Common myeloid progenitor, CD34-positive (primary cell): ENCODE results near the gene RERE.

Source experiments
- CTCF ChIA-PET: fragments of 350-600 bp; sonication (Branson Sonifier 250); formaldehyde crosslinking; loops from one replicate; lab custom pipeline; 2021; ENCODE audit warnings: antibody characterized with exemption; lab: Charles Lee
- POLR2A ChIA-PET: fragments of 350-600 bp; sonication (Branson Sonifier 250); formaldehyde crosslinking; loops from one replicate; lab custom pipeline; 2021; ENCODE audit warnings: antibody characterized with exemption; lab: Charles Lee
- DNase-seq, 3 donors: peaks; one replicate each; pipeline versions ENCODE4 v3.0.0 to v3.0.0-alpha.2; 2013
- H3K27ac ChIP-seq, 2 experiments: 1 replicate in 1 of 2; 2 replicates in 1 of 2; pipeline ENCODE4 v1.7.0; 2013; ENCODE audit warnings: inconsistent platforms in 2 of 2, low read length in 2 of 2, mild to moderate bottlenecking in 2 of 2, low read depth in 1 of 2, moderate library complexity in 1 of 2; ENCODE audit not compliant: severe bottlenecking in 2 of 2, insufficient read depth in 1 of 2, poor library complexity in 1 of 2
- H3K27me3 ChIP-seq, 5 experiments: replicated peaks in 2 of 5; 1 replicate in 3 of 5; 2 replicates in 2 of 5; pipeline versions ENCODE4 v1.6.1 to v1.7.0; 2013; ENCODE audit warnings: low read length in 4 of 5, mild to moderate bottlenecking in 2 of 5, moderate library complexity in 2 of 5, inconsistent platforms in 1 of 5; ENCODE audit not compliant: insufficient read depth in 5 of 5, control insufficient read depth in 4 of 5
- H3K36me3 ChIP-seq, 4 experiments: 1 replicate in 2 of 4; 2 replicates in 2 of 4; pipeline versions ENCODE4 v1.6.1 to v1.7.0; 2013; ENCODE audit warnings: low read length in 3 of 4, control low read depth in 1 of 4, mild to moderate bottlenecking in 1 of 4; ENCODE audit not compliant: control insufficient read depth in 4 of 4, insufficient read depth in 4 of 4
- H3K4me1 ChIP-seq, 4 experiments: 1 replicate in 3 of 4; 2 replicates in 1 of 4; pipeline versions ENCODE4 v1.6.1 to v1.7.1; 2013; ENCODE audit warnings: low read length in 3 of 4, mild to moderate bottlenecking in 3 of 4, control low read depth in 1 of 4, inconsistent platforms in 1 of 4, moderate library complexity in 1 of 4; ENCODE audit not compliant: control insufficient read depth in 4 of 4, insufficient read depth in 4 of 4; ENCODE audit errors: control extremely low read depth in 1 of 4
- H3K4me3 ChIP-seq, 7 experiments: 1 replicate in 4 of 7; 2 replicates in 3 of 7; pipeline versions ENCODE4 v1.5.1 to v1.7.0; 2013; ENCODE audit warnings: mild to moderate bottlenecking in 7 of 7, low read length in 6 of 7, moderate library complexity in 6 of 7, inconsistent platforms in 2 of 7, low read depth in 2 of 7, control low read depth in 1 of 7; ENCODE audit not compliant: insufficient read depth in 4 of 7, control insufficient read depth in 1 of 7; ENCODE audit errors: extremely low read depth in 1 of 7
- H3K9me3 ChIP-seq, 5 experiments: 1 replicate in 4 of 5; 2 replicates in 1 of 5; pipeline versions ENCODE4 v1.6.1 to v1.7.1; 2013; ENCODE audit warnings: low read length in 4 of 5, mild to moderate bottlenecking in 2 of 5, inconsistent platforms in 1 of 5, low read depth in 1 of 5, moderate library complexity in 1 of 5; ENCODE audit not compliant: control insufficient read depth in 4 of 5, insufficient read depth in 2 of 5; ENCODE audit errors: control extremely low read depth in 1 of 5
- WGBS: methylation state at CpG from one replicate; pipeline ENCODE4 v1.1.5; 2013; ENCODE audit not compliant: insufficient coverage; 5-methylcytosine and 5-hydroxymethylcytosine counted together

RERE gene

GRCh38 chr1:8676072-8676471 is 141.4 kb downstream of the RERE start:
- H3K4me1 ChIP-seq: peaks cover 10 to 61% (median 27%) of the 10 kb centered on the region in 4 experiments
- no peak for DNase-seq
- CTCF ChIA-PET: no interaction called here
- no peaks in the 10 kb centered on the region for H3K9me3 ChIP-seq
- H3K36me3 ChIP-seq: no peaks in the 10 kb centered on the region
- H3K27me3 ChIP-seq: no peaks in the 10 kb centered on the region
- POLR2A ChIA-PET: no interaction called here
- no peak overlapping the region for H3K27ac ChIP-seq
- no peak overlapping the region for H3K4me3 ChIP-seq

- H3K27ac ChIP-seq: peak overlapping the region; percentile 71 to 83
- ChIA-PET CTCF (interaction anchor here (0.5 to 6.4 kb wide), 12 partner anchors 9 to 184 kb away, joined by 3 to 43 read pairs (median 4); no protein-coding TSS in a partner anchor), POLR2A (interaction anchor here (1.1 kb wide), 1 partner anchor 14 kb away, joined by 3 read pairs; no protein-coding TSS in a partner anchor)
- no peaks in the 10 kb centered on the region for H3K36me3 ChIP-seq
- no peaks in the 10 kb centered on the region for H3K9me3 ChIP-seq
- peaks cover 10 to 63% (median 29%) of the 10 kb centered on the region in 4 experiments for H3K4me1 ChIP-seq
- WGBS: no CpG with 5 or more reads among the region's 2 CpGs
- peak in 1 of 3 donors; percentile 44 for DNase-seq
- H3K4me3 ChIP-seq: peak overlapping the region in 2 of 7 experiments; percentile 35 to 50
- H3K27me3 ChIP-seq: no peaks in the 10 kb centered on the region
Observed at GRCh38 chr1:8674912-8675311, 142.5 kb downstream of the RERE start.

- 40% methylated on average over 4 of the region's 4 CpGs for whole genome bisulfite sequencing
- Histone ChIP-seq H3K9me3 (no peaks in the 10 kb centered on the region), H3K4me3 (peak overlapping the region in 2 of 7 experiments; percentile 35 to 50), H3K36me3 (no peaks in the 10 kb centered on the region), H3K27ac (peak overlapping the region; percentile 71 to 83), H3K27me3 (no peaks in the 10 kb centered on the region), H3K4me1 (peaks cover 10 to 63% (median 31%) of the 10 kb centered on the region in 4 experiments)
- CTCF ChIA-PET: interaction anchor here (0.7 to 6.4 kb wide), 13 partner anchors 9 to 184 kb away, joined by 3 to 43 read pairs (median 4); no protein-coding TSS in a partner anchor
- POLR2A ChIA-PET: interaction anchor here (1.1 kb wide), 1 partner anchor 14 kb away, joined by 3 read pairs; no protein-coding TSS in a partner anchor
- peak; percentile 47 to 89 (median 78) for DNase-seq
Observed at GRCh38 chr1:8674481-8674880, 143.0 kb downstream of the RERE start.

GRCh38 chr1:8671306-8671917 is 146.0 kb downstream of the RERE start:
- WGBS: 0% methylated on average over 2 of the region's 8 CpGs
- peaks cover 13 to 66% (median 35%) of the 10 kb centered on the region in 4 experiments for H3K4me1 ChIP-seq

GRCh38 chr1:8670371-8670818 is 147.0 kb downstream of the RERE start:
- no peak overlapping the region for H3K4me3 ChIP-seq
- no peak overlapping the region for H3K27ac ChIP-seq
- ChIA-PET CTCF (interaction anchor here (0.9 to 6.4 kb wide), 18 partner anchors 10 to 179 kb away, joined by 3 to 43 read pairs (median 4); no protein-coding TSS in a partner anchor), POLR2A (interaction anchor here (1.6 kb wide), 1 partner anchor 45 kb away, joined by 3 read pairs; no protein-coding TSS in a partner anchor)
- H3K9me3 ChIP-seq: no peaks in the 10 kb centered on the region
- peaks cover 23 to 72% (median 44%) of the 10 kb centered on the region in 4 experiments for H3K4me1 ChIP-seq
- no peak for DNase-seq
- no peaks in the 10 kb centered on the region for H3K27me3 ChIP-seq
- 92% methylated on average over 2 of the region's 2 CpGs for WGBS
- H3K36me3 ChIP-seq: no peaks in the 10 kb centered on the region

More at GRCh38 chr1:8671306-8671917, 146.0 kb downstream of the RERE start:
- ChIA-PET POLR2A (no interaction called here), CTCF (interaction anchor here (0.6 to 6.4 kb wide), 22 partner anchors 8 to 264 kb away, joined by 3 to 43 read pairs (median 5); no protein-coding TSS in a partner anchor)
- H3K27ac ChIP-seq: peak overlapping the region in 1 of 2 experiments; percentile 7
- no peak overlapping the region for H3K4me3 ChIP-seq
- no peaks in the 10 kb centered on the region for H3K9me3 ChIP-seq
- H3K27me3 ChIP-seq: no peaks in the 10 kb centered on the region
- DNase-seq: peak; percentile 78 to 82 (median 81)
- no peaks in the 10 kb centered on the region for H3K36me3 ChIP-seq

- Histone ChIP-seq H3K4me3 (peak overlapping the region in 1 of 7 experiments; percentile 19), H3K9me3 (no peaks in the 10 kb centered on the region), H3K27me3 (no peaks in the 10 kb centered on the region), H3K4me1 (peaks cover 22 to 72% (median 45%) of the 10 kb centered on the region in 4 experiments), H3K36me3 (no peaks in the 10 kb centered on the region), H3K27ac (no peak overlapping the region)
- WGBS: 80% methylated on average over 1 of the region's 4 CpGs
- ChIA-PET POLR2A (interaction anchor here (0.6 to 1.6 kb wide), 2 partner anchors 46 to 180 kb away, joined by 3 read pairs; no protein-coding TSS in a partner anchor), CTCF (interaction anchor here (0.9 to 6.4 kb wide), 19 partner anchors 9 to 179 kb away, joined by 3 to 43 read pairs (median 3); no protein-coding TSS in a partner anchor)
- peak in 2 of 3 donors; percentile 51 to 69 for DNase-seq
Observed at GRCh38 chr1:8669606-8670335, 147.7 kb downstream of the RERE start.
